Muscle of leg (tissue), 11 donors: Measurements from ENCODE around the gene QSOX2. TPM values are rescaled to one million over a fixed set of nuclear protein-coding genes. Genes with fewer than 3 reads are reported as not detected.

Experiments
- DNase-seq: peaks from one replicate; pipeline ENCODE4 v3.0.0; 2013
- H3K27ac ChIP-seq: one replicate; pipeline ENCODE4 v1.5.1; 2013; ENCODE audit warnings: mild to moderate bottlenecking, low read length, control low read depth
- H3K27me3 ChIP-seq: one replicate; pipeline ENCODE4 v1.6.1; 2013; ENCODE audit warnings: low read length; ENCODE audit not compliant: control insufficient read depth, insufficient read depth
- H3K36me3 ChIP-seq: one replicate; pipeline ENCODE4 v1.6.1; 2013; ENCODE audit warnings: low read length; ENCODE audit not compliant: control insufficient read depth, insufficient read depth
- H3K4me1 ChIP-seq: one replicate; pipeline ENCODE4 v1.6.1; 2013; ENCODE audit warnings: low read length; ENCODE audit not compliant: control insufficient read depth, insufficient read depth
- H3K4me3 ChIP-seq: one replicate; pipeline ENCODE4 v1.5.1; 2013; ENCODE audit warnings: low read length, control low read depth
- H3K9me3 ChIP-seq: replicated peaks from 2 replicates; pipeline ENCODE4 v1.6.1; 2013; ENCODE audit warnings: low read depth, low read length; ENCODE audit not compliant: control insufficient read depth
- WGBS: methylation state at CpG from one replicate; pipeline ENCODE4 v1.1.5; 2013; ENCODE audit warnings: missing lambda C conversion rate; ENCODE audit not compliant: insufficient coverage; 5-methylcytosine and 5-hydroxymethylcytosine counted together
- polyA plus RNA-seq, 8 donors: library from polyadenylated mRNA; unstranded; fragments of 120-200 nt; gene quantifications; one replicate each; pipeline versions ENCODE4 v1.2.1 to v1.2.3, GENCODE V29; 2013; ENCODE audit warnings: inconsistent platforms in 1 of 8, low replicate concordance in 1 of 8; ENCODE audit not compliant: insufficient read length in 8 of 8, insufficient read depth in 1 of 8
- total RNA-seq: library from RNA; stranded (reverse); fragments of 120-200 nt; gene quantifications from one replicate; pipeline ENCODE4 v1.2.4, GENCODE V29; 2013

Gene QSOX2
- total and polyA plus RNA-seq, 9 donors = 4.1 to 11.8 (median 8.5) TPM

DNA sequence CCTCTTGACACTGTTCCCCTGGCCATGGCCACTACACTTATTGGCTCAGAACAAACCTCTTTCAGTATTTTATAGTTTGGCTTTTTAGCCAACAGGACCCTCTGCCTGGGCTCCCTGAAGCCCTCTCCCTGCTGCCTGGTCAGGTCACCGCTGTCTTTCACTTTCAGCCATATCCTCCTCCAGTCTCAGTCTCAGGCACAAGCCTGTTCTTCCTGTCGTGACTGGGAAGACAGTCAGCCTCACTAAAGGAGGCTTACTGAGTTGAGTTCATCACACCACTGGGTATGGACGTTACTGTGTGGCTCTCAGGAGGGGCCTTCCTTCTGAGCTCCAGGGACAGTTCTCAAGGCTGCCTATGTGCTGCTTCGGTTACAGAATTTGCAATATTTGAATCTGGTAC, 2.0 kb downstream of the QSOX2 start:
- no peak for DNase-seq
- Histone ChIP-seq H3K9me3 (no peaks in the 10 kb centered on the region), H3K4me1 (peaks cover 24% of the 10 kb centered on the region), H3K4me3 (no peak overlapping the region), H3K27ac (no peak overlapping the region), H3K27me3 (peaks cover 11% of the 10 kb centered on the region), H3K36me3 (no peaks in the 10 kb centered on the region)
- WGBS = 48% methylated on average over 2 of the region's 4 CpGs

DNA sequence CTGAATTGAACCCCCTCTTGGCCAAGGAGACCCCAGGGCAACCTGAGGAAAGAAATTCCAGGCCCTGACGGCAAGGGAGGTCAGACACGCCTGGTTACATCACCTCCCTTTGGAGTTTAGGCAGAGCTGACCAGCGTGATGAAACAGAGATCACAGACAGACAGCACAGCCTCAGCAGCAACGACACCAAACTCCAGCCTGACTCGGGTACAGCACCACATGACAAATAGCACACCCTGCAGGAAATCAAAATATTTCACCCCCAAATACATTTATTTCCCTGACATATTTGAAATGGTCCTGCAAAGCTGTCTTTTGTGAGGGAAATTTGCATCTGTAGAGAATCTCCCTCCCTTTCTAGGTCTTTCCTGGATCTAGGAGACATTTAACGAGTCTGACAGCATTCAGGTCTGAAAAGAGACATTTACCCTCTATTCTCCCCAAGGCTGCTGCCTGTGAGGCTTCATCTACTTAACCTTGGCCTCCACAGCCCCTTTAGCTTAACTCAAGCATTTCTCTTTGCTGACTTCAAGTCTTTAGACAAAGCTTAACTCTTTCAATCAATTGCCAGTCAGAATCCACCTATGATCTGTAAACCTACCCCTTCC, 2.6 kb downstream of the QSOX2 start:
- Histone ChIP-seq H3K9me3 (no peaks in the 10 kb centered on the region), H3K27me3 (peaks cover 10% of the 10 kb centered on the region), H3K36me3 (no peaks in the 10 kb centered on the region), H3K4me3 (no peak overlapping the region), H3K4me1 (peaks cover 30% of the 10 kb centered on the region), H3K27ac (no peak overlapping the region)
- DNase-seq = no peak
- 60% methylated on average over 3 of the region's 6 CpGs for WGBS

DNA sequence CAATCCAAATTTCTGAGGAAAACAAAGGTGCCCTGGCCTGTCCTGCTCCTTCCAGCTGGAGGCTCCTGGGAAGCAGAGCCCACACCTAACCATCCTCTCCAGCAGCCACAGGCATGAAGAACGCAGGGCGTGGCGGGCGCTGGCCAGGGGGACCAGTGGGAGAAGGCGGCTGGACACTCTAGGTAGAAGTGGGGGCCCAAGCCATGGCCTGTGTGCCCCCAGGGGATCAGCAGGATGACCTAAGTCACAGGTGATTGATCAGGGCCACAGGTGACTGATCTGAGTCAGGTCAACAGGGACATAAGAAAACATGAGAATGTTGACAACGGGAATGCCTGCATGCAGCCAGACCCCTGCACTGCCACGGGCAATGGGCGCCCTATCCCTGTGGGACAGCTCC, 3.4 kb downstream of the QSOX2 start:
- DNase-seq = no peak
- Histone ChIP-seq H3K27ac (no peak overlapping the region), H3K9me3 (no peaks in the 10 kb centered on the region), H3K4me3 (no peak overlapping the region), H3K27me3 (peaks cover 6% of the 10 kb centered on the region), H3K4me1 (peaks cover 30% of the 10 kb centered on the region), H3K36me3 (no peaks in the 10 kb centered on the region)
- WGBS = 88% methylated on average over 6 of the region's 8 CpGs

DNA sequence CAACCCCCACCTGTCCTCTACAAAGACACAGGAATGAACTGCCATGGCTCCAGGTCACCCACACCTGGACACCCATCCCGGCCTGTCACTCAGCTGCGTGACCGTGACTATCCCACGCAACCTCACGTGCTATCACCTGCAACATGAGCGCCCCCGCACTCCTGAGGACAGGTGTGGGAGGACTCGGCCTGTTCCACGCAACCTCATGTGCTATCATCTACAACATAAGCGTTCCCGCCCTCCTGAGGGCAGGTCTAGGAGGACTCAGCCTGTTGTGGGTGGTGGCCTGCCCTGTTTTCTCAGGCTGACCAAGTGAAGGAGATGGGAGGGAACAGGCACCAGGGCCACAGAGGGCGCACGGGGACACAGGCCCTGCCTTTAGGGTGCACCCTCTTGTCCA, 4.1 kb downstream of the QSOX2 start:
- H3K36me3 ChIP-seq = peaks cover 4% of the 10 kb centered on the region
- H3K9me3 ChIP-seq = no peaks in the 10 kb centered on the region
- H3K27ac ChIP-seq = no peak overlapping the region
- no peak for DNase-seq
- no peak overlapping the region for H3K4me3 ChIP-seq
- peaks cover 30% of the 10 kb centered on the region for H3K4me1 ChIP-seq
- H3K27me3 ChIP-seq = peaks cover 1% of the 10 kb centered on the region
- WGBS = 98% methylated on average over 10 of the region's 13 CpGs

DNA sequence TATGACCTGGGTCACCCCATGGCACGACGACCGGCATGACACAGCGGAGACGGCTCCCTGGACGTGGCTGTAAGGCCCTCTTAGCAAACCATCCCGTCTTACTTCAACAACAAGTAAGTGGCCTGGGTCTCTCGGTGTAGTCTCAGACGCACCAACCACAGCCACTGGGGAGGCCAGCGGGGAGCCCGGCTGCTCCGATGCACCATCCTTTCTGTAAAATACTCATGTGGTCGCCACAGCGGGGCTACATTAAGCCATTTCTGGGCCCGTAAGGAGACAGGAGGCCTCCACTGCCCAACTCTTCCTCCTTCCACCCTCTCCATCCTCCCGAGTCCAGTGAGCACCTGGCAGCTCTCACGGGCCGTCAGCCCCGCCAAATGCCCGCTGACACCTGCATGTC, 4.7 kb downstream of the QSOX2 start:
- peaks cover 28% of the 10 kb centered on the region for H3K4me1 ChIP-seq
- H3K9me3 ChIP-seq = no peaks in the 10 kb centered on the region
- no peaks in the 10 kb centered on the region for H3K27me3 ChIP-seq
- no peak for DNase-seq
- no peak overlapping the region for H3K4me3 ChIP-seq
- peaks cover 5% of the 10 kb centered on the region for H3K36me3 ChIP-seq
- no peak overlapping the region for H3K27ac ChIP-seq
- 92% methylated on average over 20 of the region's 20 CpGs for WGBS

DNA sequence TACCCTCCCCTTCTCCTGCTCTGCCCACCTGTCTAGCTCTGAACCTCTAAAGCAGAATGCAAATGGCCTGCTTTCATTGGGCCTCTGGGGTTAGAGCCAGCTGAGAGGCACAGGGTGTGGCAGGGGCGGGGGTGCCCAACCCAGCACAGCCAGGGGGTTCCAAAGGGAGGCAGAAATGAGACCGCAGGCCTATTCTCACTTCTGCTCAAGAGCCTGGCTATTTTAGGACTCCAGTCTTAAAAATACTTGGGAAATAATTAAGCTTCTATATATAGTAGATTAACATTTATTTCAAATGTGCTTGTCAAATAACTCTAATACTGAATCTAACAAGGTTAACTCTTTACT, 5.7 kb downstream of the QSOX2 start:
- no peak overlapping the region for H3K4me3 ChIP-seq
- H3K27ac ChIP-seq = no peak overlapping the region
- H3K9me3 ChIP-seq = no peaks in the 10 kb centered on the region
- DNase-seq = no peak
- 80% methylated on average over 1 of the region's 2 CpGs for WGBS
- no peaks in the 10 kb centered on the region for H3K27me3 ChIP-seq
- peaks cover 12% of the 10 kb centered on the region for H3K36me3 ChIP-seq
- H3K4me1 ChIP-seq = peaks cover 26% of the 10 kb centered on the region

DNA sequence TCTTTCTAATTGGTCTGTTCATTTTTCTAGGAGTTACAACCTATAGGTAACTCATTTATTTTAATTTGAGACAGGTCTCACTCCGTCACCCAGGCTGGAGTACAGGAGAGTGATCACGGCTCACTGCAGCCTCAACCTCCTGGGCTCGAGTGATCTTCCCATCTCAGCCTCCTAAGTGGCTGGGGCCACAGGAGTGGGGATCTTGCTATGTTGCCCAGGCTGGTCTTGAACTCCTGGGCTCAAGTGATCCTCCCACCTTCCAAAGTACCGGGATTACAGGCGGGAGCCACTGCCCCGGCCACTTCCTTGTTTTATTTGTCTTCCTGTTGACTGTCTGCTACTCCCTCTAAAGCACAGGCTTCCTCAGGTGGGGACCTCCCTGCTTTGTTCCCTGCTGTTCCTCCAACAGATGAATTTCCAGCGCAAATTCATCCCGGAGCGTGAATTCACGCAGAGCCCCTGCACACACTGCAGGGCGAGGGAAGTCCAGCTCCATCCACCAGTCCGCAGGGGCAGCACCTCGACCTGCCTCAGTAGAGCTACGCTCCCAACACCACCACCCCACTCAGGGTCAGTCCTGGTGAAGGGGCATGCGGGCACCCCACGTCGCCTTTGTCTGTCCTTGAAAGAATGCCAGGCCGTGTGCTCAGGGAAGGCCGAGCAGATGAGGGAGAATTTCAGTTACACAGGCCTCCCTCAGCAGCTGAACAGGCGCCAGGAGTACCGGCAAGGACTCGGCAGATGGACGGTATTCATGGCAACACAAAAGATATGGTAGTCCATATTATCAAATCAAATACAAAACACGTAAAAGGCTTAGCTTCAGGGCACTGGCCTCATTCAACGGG, 6.3 kb downstream of the QSOX2 start:
- Histone ChIP-seq H3K4me3 (no peak overlapping the region), H3K4me1 (peaks cover 20% of the 10 kb centered on the region), H3K36me3 (peaks cover 12% of the 10 kb centered on the region), H3K9me3 (no peaks in the 10 kb centered on the region), H3K27me3 (no peaks in the 10 kb centered on the region), H3K27ac (no peak overlapping the region)
- DNase-seq = no peak
- WGBS = 84% methylated on average over 15 of the region's 25 CpGs

DNA sequence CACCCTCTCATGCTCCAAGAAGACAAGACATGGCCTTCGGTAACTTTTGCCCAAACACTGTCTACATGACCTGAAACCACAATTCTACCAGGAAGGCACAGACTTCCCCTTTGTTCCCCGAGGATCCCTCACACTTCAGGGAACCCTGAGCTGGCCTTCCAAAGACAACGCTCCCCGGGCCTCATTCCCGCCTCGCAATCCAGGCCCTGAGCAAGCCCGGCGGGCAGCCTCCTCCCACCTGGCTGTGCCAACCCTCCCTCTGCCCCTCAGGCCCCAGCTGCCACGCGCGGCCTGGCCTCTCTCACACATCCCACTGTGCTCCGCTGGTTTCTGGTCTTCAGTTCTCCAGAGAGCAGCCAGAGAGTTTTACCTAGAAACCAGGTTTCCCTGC, 7.3 kb downstream of the QSOX2 start:
- Histone ChIP-seq H3K36me3 (peaks cover 12% of the 10 kb centered on the region), H3K27me3 (no peaks in the 10 kb centered on the region), H3K27ac (no peak overlapping the region), H3K4me1 (peaks cover 19% of the 10 kb centered on the region), H3K4me3 (no peak overlapping the region), H3K9me3 (no peaks in the 10 kb centered on the region)
- DNase-seq = no peak
- WGBS = 67% methylated on average over 11 of the region's 12 CpGs

DNA sequence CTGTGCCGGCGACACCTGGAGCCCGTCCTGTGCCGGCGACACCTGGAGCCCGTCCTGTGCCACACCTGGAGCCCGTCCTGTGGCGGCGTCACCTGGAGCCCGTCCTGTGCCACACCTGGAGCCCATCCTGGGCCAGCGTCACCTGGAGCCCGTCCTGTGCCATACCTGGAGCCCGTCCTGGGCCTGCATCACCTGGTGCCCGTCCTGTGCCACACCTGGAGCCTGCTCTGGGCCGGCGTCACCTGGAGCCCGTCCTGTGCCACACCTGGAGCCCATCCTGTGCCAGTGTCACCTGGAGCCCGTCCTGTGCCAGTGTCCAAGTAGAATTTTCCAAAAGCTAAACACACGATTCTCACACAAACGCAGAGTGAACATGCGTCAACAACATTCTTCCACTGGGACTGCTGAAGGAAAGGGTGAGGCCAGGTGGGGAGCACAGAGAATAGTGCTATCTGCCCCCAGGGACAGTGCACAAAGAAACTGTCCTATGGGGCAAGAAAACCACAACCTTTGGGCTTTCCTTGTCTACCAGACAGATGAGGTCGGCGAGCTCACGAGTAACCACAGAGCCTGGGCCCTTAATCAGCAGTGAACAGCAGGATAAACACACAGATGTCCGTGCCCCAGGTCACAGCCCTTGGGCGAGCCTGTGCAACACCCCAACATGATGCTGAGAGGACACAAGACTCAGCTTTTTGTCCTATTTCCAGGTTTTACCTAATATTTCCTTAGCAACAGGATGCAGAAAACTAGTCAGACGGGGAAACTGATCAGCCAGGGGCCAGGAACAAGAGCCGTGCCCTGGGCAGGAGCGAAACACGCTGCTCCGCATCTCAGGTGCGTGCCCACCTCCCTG, 7.9 kb downstream of the QSOX2 start:
- Histone ChIP-seq H3K4me3 (no peak overlapping the region), H3K9me3 (no peaks in the 10 kb centered on the region), H3K27me3 (no peaks in the 10 kb centered on the region), H3K4me1 (peaks cover 23% of the 10 kb centered on the region), H3K36me3 (peaks cover 12% of the 10 kb centered on the region), H3K27ac (no peak overlapping the region)
- DNase-seq = no peak
- 94% methylated on average over 29 of the region's 32 CpGs for WGBS
